Liver (tissue), 3 donors: ENCODE measurements around the gene ECD.

Source experiments
- EGR1 ChIP-seq, 2 donors: IDR thresholded peaks; 2 replicates each; pipeline ENCODE4 v1.6.1; 2016 to 2018; ENCODE audit warnings: antibody characterized with exemption in 2 of 2, low read depth in 2 of 2
- FOXA1 ChIP-seq: IDR thresholded peaks from 2 replicates; pipeline ENCODE4 v1.6.1; 2016; ENCODE audit warnings: antibody characterized with exemption
- GABPA ChIP-seq, 2 donors: IDR thresholded peaks in 1 of 2; conservative IDR thresholded peaks in 1 of 2; 2 replicates each; pipeline ENCODE4 v1.6.1; 2016; ENCODE audit warnings: antibody characterized with exemption in 2 of 2, mild to moderate bottlenecking in 1 of 2, moderate library complexity in 1 of 2
- SP1 ChIP-seq: IDR thresholded peaks from 2 replicates; pipeline ENCODE4 v1.6.1; 2018; ENCODE audit warnings: antibody characterized with exemption, mild to moderate bottlenecking
- TAF1 ChIP-seq: conservative IDR thresholded peaks from 2 replicates; pipeline ENCODE4 v1.6.1; 2016; ENCODE audit warnings: antibody characterized with exemption, mild to moderate bottlenecking
- TF ChIP-seq, protein P1 (sequence below): fragments of 150-350 bp; IDR thresholded peaks from 2 replicates; pipeline ENCODE4 v1.5.1; 2017; ENCODE audit warnings: improper control_type of control experiment, low read depth, low read length; ENCODE audit not compliant: missing input control
- TF ChIP-seq, protein P2 (sequence below): IDR thresholded peaks from 2 replicates; pipeline ENCODE4 v1.6.1; 2016; ENCODE audit warnings: antibody characterized with exemption
- TF ChIP-seq, protein P3 (sequence below): IDR thresholded peaks from 2 replicates; pipeline ENCODE4 v1.6.1; 2016; ENCODE audit warnings: antibody characterized with exemption
- TF ChIP-seq, protein P4 (sequence below): IDR thresholded peaks from 2 replicates; pipeline ENCODE4 v1.6.1; 2016; ENCODE audit warnings: antibody characterized with exemption
- donor health status: healthy.
- donor health status: healthy.

DNA sequence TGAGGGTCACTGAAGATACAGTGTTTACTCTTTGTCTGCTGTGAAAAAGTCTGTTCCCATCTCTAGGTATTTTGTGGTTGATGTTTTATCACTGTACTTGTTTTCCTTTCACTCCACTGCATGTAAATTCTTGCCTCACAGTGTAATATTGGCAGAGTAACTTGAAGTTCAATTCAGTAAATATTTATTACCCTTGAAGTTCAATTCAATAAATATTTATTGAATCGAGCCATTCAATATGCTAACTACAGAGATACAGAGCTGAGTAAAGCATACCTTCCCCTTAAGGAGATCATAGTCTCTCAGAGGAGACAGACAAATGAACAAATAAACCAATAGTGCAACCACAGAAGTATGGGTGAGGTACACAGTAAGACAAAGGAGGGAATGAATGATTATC is 48.4 kb downstream of the ECD start:
- TF ChIP-seq, protein P1, sequence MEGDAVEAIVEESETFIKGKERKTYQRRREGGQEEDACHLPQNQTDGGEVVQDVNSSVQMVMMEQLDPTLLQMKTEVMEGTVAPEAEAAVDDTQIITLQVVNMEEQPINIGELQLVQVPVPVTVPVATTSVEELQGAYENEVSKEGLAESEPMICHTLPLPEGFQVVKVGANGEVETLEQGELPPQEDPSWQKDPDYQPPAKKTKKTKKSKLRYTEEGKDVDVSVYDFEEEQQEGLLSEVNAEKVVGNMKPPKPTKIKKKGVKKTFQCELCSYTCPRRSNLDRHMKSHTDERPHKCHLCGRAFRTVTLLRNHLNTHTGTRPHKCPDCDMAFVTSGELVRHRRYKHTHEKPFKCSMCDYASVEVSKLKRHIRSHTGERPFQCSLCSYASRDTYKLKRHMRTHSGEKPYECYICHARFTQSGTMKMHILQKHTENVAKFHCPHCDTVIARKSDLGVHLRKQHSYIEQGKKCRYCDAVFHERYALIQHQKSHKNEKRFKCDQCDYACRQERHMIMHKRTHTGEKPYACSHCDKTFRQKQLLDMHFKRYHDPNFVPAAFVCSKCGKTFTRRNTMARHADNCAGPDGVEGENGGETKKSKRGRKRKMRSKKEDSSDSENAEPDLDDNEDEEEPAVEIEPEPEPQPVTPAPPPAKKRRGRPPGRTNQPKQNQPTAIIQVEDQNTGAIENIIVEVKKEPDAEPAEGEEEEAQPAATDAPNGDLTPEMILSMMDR, result no peak
- no peak for TF ChIP-seq EGR1 (IDR thresholded peaks at IDR 0.05; ENCODE audit: low read depth in 2 of 2)
- TF ChIP-seq FOXA1, result no peak
- TF ChIP-seq, protein P2, sequence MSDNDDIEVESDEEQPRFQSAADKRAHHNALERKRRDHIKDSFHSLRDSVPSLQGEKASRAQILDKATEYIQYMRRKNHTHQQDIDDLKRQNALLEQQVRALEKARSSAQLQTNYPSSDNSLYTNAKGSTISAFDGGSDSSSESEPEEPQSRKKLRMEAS, result peak; percentile 31
- no peak for TF ChIP-seq GABPA (IDR thresholded peaks at IDR 0.05 in 1 of 2, conservative IDR thresholded peaks at IDR 0.05 in 1 of 2)
- no peak for TF ChIP-seq TAF1
- TF ChIP-seq, protein P3, sequence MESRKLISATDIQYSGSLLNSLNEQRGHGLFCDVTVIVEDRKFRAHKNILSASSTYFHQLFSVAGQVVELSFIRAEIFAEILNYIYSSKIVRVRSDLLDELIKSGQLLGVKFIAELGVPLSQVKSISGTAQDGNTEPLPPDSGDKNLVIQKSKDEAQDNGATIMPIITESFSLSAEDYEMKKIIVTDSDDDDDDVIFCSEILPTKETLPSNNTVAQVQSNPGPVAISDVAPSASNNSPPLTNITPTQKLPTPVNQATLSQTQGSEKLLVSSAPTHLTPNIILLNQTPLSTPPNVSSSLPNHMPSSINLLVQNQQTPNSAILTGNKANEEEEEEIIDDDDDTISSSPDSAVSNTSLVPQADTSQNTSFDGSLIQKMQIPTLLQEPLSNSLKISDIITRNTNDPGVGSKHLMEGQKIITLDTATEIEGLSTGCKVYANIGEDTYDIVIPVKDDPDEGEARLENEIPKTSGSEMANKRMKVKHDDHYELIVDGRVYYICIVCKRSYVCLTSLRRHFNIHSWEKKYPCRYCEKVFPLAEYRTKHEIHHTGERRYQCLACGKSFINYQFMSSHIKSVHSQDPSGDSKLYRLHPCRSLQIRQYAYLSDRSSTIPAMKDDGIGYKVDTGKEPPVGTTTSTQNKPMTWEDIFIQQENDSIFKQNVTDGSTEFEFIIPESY, result peak; percentile 18
- TF ChIP-seq SP1, result no peak
- TF ChIP-seq, protein P4, sequence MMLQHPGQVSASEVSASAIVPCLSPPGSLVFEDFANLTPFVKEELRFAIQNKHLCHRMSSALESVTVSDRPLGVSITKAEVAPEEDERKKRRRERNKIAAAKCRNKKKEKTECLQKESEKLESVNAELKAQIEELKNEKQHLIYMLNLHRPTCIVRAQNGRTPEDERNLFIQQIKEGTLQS, result no peak
